GM12891 (cell line): ENCODE measurements around the gene USH1C.

Experiments used
- DNase-seq: peaks from one replicate; pipeline ENCODE4 v3.0.0; 2011; ENCODE audit warnings: low spot score; ENCODE audit not compliant: insufficient read length
- FAIRE-seq: peaks from 2 replicates; lab custom pipeline; 2011; peaks lifted over from hg19 to GRCh38; lab: Jason Lieb, UNC
- PAX5 ChIP-seq: IDR thresholded peaks from 2 replicates; pipeline ENCODE4 v1.6.1; 2011; ENCODE audit warnings: low read length, moderate library complexity, mild to moderate bottlenecking; ENCODE audit not compliant: insufficient read depth, severe bottlenecking
- POLR2A ChIP-seq: IDR thresholded peaks from 2 replicates; pipeline ENCODE4 v1.6.1; 2011; ENCODE audit warnings: low read depth, low read length, control low read depth
- POLR2AphosphoS5 ChIP-seq: IDR thresholded peaks from 2 replicates; pipeline ENCODE4 v1.6.1; 2011; ENCODE audit warnings: low read depth, low read length, control low read depth
- POU2F2 ChIP-seq: IDR thresholded peaks from 2 replicates; pipeline ENCODE4 v1.6.1; 2011; ENCODE audit warnings: low read depth, mild to moderate bottlenecking, control low read depth, low read length, moderate library complexity
- SPI1 ChIP-seq: IDR thresholded peaks from 2 replicates; pipeline ENCODE4 v1.6.1; 2011; ENCODE audit warnings: low read depth, low read length, control low read depth
- TAF1 ChIP-seq: IDR thresholded peaks from 2 replicates; pipeline ENCODE4 v1.6.1; 2011; ENCODE audit warnings: low read depth, low read length, control low read depth

The USH1C gene

DNA sequence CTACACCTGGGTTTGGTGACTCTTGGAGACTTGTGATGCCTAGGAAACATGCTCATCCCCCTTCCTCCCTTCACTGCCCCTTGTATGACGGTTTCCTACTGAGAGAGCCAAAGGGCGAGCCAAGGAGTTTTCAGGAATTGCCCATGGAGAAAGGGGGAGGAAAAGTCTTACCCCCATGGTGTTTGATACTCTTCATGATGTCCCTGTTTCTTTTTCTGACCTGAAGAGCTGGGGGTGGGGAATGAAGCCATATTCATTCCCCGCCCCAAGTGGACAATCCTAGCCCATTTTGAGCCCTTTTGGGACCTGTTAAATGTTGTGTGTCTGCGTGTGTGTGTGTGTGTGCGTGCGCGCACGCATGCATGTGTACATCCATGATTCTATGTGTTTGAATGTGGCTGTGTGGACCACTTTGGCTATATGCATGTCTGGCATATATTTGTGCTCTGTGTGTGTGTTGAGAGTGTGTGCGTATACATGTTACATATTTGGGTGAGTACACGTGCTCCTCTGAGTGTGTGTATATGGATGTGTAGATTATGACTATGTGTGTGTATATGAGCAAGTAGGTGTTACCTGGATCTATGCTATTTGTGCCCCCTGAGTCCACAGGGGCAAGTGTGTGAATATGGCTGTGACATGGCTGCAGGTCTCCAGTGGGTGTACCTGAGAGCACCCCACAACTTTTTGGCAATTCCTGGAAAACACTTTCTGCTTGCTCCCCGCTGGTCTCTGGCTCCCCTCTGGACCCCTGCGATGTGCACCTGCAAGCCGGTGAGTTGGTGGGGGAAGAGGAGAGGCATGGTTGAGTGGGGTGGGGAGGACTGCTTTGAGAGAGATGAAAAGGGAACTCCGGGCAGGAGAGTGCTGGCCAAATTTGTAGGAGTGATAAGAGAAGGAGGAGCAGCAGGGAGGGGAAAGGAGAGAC lies 27.5 kb upstream of the USH1C start:
- TF ChIP-seq SPI1 (no peak), POU2F2 (no peak), PAX5 (no peak), POLR2AphosphoS5 (no peak), POLR2A (no peak), TAF1 (no peak)
- DNase-seq (no peak), FAIRE-seq (no peak)

DNA sequence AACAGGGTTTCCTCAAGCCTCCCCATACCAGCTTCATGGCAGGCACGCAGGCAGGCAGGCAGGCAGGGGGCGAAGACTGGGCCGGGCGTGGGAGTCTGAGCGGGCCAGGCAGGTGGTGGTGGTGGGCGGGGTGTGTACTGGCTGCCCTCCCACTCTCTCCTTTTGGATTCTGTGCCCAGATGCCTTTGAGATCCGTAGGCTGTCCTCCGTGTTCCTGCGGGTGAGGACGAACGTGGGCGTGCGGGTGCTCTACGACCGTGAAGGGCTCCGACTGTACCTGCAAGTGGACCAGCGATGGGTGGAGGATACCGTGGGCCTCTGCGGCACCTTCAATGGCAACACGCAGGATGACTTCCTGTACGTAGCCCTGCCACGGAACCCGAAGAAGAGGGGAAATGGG lies 25.8 kb upstream of the USH1C start:
- TF ChIP-seq PAX5 (no peak), POU2F2 (no peak), POLR2A (no peak), SPI1 (no peak), POLR2AphosphoS5 (no peak), TAF1 (no peak)
- no peak for FAIRE-seq
- no peak for DNase-seq

DNA sequence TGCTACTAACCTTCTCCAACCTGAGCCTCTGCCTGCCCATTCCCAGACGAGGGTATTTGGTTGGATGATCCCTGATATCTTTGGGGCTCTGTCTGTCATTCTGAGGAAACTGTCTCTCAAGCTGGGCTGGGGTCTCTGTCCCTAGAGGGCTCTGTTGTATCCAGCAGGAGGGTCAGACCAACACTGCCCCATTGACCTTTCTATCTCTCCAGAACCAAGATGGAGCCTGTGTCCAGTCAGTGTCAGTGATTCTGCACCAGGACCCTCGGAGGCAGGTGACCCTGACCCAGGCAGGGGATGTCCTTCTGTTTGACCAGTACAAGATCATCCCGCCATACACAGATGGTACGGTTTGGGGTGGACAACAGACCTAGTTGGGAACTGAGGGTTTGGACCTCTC lies 24.7 kb upstream of the USH1C start:
- TF ChIP-seq POLR2A: no peak
- no peak for TF ChIP-seq POLR2AphosphoS5
- no peak for TF ChIP-seq TAF1
- no peak for TF ChIP-seq SPI1
- TF ChIP-seq POU2F2: no peak
- no peak for TF ChIP-seq PAX5
- DNase-seq (no peak), FAIRE-seq (no peak)

DNA sequence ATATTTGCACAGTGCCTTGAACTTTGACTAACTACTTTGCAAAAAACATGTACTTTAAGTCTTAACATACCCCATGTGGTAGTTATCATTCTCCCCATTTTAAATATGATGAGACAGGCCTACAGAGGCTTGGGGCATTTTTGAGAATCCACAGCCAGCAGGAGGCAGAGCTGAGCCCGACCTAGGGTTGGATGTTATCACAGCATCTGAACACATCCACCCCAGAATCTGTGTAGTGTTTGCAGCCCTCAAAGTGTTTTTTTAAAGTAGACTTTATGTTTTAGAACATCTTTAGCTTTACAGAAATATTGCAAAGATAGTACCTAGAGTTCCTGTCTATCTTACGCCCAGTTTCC lies 20.4 kb upstream of the USH1C start:
- DNase-seq: no peak
- FAIRE-seq: no peak
- TF ChIP-seq TAF1: no peak
- TF ChIP-seq POLR2A: no peak
- no peak for TF ChIP-seq PAX5
- TF ChIP-seq POLR2AphosphoS5: no peak

DNA sequence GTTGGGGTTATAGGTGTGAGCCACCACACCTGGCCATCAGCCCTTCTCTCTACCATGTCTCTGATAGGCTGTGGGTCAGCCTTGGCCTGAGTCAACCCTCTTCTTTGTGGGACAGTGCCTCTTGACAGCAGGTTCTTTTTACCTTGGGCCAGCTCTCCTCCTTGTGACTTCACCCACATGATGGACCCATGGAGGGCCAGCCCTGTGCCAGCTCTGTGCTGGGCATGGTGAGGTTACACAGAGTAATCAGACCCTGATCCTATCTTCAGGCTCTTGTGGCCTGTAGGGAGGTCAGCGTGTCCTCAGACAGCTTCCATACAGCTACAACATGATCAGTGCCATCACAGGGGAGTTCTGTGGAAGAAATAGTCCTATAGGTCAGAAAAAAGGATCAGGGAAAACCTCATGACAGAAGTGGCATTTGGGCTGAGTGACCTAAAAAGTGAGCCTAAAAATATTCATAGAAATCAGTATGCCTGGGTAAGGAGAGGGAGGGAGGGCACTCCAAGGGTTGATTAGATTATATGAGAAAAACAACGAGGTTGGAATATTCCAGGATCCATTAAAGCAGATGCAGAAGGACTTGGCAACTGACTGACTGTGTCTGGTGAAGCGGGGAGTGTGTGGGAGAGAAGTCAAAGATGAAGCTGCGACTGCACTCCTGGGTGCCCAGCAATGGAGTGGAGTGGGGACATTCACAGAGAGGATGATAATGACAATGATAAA lies 19.9 kb upstream of the USH1C start:
- FAIRE-seq (no peak), DNase-seq (no peak)
- no peak for TF ChIP-seq POLR2AphosphoS5
- no peak for TF ChIP-seq POU2F2
- no peak for TF ChIP-seq POLR2A
- TF ChIP-seq SPI1: no peak
- no peak for TF ChIP-seq PAX5
- TF ChIP-seq TAF1: no peak

DNA sequence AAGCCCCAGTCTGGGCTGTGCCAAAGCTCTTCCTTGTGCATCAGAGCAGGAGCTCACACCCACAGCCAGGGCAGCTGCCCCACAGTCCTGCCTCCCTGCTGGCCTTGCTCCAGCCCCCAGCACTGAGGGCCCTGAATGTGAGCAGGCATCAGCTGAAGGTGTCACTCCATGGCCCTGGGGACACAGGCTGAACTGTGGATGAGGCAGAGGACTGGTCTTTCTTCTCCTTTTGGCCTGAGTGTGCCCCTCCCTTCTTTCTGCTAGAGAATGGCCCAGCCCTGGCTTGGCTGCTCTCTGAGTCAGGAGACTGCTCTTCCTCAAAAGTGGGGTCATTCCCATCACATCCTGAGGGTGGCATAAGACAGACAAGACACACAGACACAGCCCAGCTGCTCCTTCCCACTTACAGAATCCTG lies 19.0 kb upstream of the USH1C start:
- no peak for TF ChIP-seq POLR2A
- TF ChIP-seq SPI1: no peak
- TF ChIP-seq TAF1: no peak
- TF ChIP-seq POLR2AphosphoS5: no peak
- TF ChIP-seq PAX5: no peak
- no peak for TF ChIP-seq POU2F2
- DNase-seq (no peak), FAIRE-seq (no peak)

DNA sequence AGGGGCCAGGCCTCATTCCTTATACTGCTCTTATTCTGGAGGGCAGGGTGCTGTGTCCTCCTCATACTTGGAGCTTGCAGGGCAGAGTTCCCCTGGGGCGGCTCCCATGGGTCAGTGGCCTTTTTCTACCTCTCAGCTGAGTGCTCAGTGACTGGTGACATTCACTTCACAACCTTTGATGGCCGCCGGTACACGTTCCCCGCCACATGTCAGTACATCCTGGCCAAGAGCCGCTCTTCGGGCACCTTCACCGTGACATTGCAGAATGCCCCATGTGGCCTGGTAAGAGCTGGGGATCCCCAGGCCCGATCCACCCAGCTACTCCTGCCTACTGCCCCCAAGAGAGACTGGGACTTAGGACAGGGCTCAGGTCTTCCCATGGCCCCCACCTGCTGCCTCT lies 17.3 kb upstream of the USH1C start:
- TF ChIP-seq POLR2AphosphoS5 (no peak), POLR2A (no peak), TAF1 (no peak), SPI1 (no peak), PAX5 (no peak), POU2F2 (no peak)
- FAIRE-seq: no peak
- DNase-seq: no peak

DNA sequence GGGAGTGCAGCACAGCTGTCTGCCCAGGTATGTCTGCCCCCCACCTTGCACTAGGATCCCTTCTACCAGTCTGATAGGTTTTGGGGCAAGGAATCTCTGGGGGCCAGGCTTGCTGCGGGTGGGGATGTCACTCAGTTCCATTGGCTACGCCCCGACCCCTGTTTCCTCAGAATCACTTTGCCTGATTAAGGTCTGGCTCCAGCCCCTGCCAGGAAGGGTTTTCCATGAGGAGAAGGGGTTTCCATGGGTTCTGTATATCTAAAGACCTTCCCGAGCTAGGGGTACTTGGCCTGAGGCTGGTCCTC lies 16.8 kb upstream of the USH1C start:
- no peak for TF ChIP-seq POLR2AphosphoS5
- TF ChIP-seq POU2F2: no peak
- no peak for TF ChIP-seq SPI1
- no peak for TF ChIP-seq POLR2A
- no peak for TF ChIP-seq PAX5
- no peak for TF ChIP-seq TAF1
- DNase-seq (no peak), FAIRE-seq (no peak)

DNA sequence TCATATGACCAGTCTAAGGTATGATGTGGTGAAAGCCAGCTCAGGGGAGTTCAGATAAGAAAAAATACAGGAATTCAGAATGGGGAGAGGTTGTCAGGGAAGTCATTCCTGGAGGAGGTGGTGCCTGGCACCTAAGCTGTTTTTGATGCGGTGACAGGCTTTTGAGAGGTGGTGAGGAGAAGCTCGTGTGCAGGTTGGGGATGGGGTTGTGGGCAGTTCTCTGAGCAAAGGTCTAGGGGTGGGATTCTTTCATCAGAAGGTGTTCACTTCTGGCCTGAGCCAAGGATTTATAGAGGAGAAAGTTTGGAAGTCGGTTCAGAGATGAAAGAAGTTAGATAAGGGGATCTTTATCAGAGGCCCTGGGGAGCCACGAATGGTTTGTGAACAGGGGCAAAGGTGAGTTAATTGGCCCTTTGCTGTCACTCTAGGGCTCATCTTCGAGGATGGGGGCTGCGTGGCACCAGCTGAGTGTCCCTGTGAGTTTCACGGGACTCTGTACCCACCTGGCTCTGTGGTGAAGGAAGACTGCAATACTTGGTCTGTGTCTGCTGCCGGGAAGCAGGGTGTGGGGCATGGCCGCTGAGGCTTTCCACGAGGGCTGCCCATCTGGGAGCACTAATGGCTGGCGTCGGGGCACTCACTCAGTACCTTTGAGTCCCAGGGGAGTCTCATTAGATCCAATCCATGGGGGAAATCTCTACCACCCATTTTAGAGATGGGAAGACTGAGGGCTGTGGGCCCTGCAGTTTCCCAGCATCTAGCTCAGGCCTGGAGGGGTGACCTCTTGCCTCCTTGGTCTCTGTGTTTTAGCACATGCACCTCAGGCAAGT lies 16.3 kb upstream of the USH1C start:
- DNase-seq (no peak), FAIRE-seq (no peak)
- TF ChIP-seq TAF1 (no peak), PAX5 (no peak), SPI1 (no peak), POU2F2 (no peak), POLR2AphosphoS5 (no peak), POLR2A (no peak)
